Loucy (cell line): Measurements from ENCODE around the gene GGCX.

ENCODE experiments used
- H2AFZ ChIP-seq: fragments of 200-600 bp; sonication (generic); 2 replicates; pipeline ENCODE4 v1.6.0; 2016; ENCODE audit warnings: antibody characterized with exemption, mild to moderate bottlenecking, low read length, moderate library complexity
- H3F3A ChIP-seq: fragments of 200-600 bp; 2 replicates; pipeline ENCODE4 v1.6.0; 2016; ENCODE audit warnings: antibody characterized with exemption, low read depth, mild to moderate bottlenecking
- H3K27me3 ChIP-seq: fragments of 200-600 bp; sonication (generic); 2 replicates; pipeline ENCODE4 v1.6.1; 2014; ENCODE audit warnings: low read length, mild to moderate bottlenecking; ENCODE audit not compliant: insufficient read depth, poor library complexity, severe bottlenecking
- H3K36me3 ChIP-seq: fragments of 200-600 bp; sonication (generic); 2 replicates; pipeline ENCODE4 v1.6.1; 2016; ENCODE audit warnings: low read length; ENCODE audit not compliant: insufficient read depth
- H3K4me1 ChIP-seq: fragments of 200-600 bp; sonication (generic); 2 replicates; pipeline ENCODE4 v1.5.1; 2014; ENCODE audit warnings: low read length, mild to moderate bottlenecking; ENCODE audit not compliant: insufficient read depth, poor library complexity, severe bottlenecking
- H3K4me2 ChIP-seq: fragments of 200-600 bp; sonication (generic); 2 replicates; pipeline ENCODE4 v1.6.0; 2014; ENCODE audit warnings: antibody characterized with exemption, low read length, low read depth, mild to moderate bottlenecking; ENCODE audit not compliant: poor library complexity, severe bottlenecking
- H3K4me3 ChIP-seq: fragments of 200-600 bp; sonication (generic); 2 replicates; pipeline ENCODE4 v1.5.1; 2014; ENCODE audit warnings: low read length, mild to moderate bottlenecking, mixed read lengths; ENCODE audit not compliant: poor library complexity, severe bottlenecking
- H3K79me2 ChIP-seq: fragments of 200-600 bp; sonication (generic); 2 replicates; pipeline ENCODE4 v1.6.1; 2014; ENCODE audit warnings: low read length; ENCODE audit not compliant: insufficient read depth
- H3K9ac ChIP-seq: fragments of 200-600 bp; sonication (generic); 2 replicates; pipeline ENCODE4 v1.6.0; 2014; ENCODE audit warnings: mild to moderate bottlenecking, low read depth, low read length, moderate library complexity; ENCODE audit not compliant: poor library complexity, severe bottlenecking
- H3K9me2 ChIP-seq: fragments of 200-600 bp; sonication (generic); replicated peaks from 2 replicates; pipeline ENCODE4 v1.6.1; 2016; ENCODE audit warnings: low read depth, low read length, mixed read lengths
- H3K9me3 ChIP-seq: fragments of 200-600 bp; sonication (generic); 2 replicates; pipeline ENCODE4 v1.6.1; 2014; ENCODE audit warnings: mild to moderate bottlenecking, antibody characterized with exemption, low read length, low read depth; ENCODE audit not compliant: insufficient read depth
- H4K20me1 ChIP-seq: fragments of 200-600 bp; sonication (generic); 2 replicates; pipeline ENCODE4 v1.6.0; 2014; ENCODE audit warnings: antibody characterized with exemption, low read length, mild to moderate bottlenecking; ENCODE audit not compliant: insufficient read depth, poor library complexity, severe bottlenecking
- CTCF ChIP-seq: fragments of 200-600 bp; sonication (generic); conservative IDR thresholded peaks from 2 replicates; pipeline ENCODE4 v1.5.1; 2014; ENCODE audit warnings: mild to moderate bottlenecking, antibody characterized with exemption, low read length
- EZH2phosphoT487 ChIP-seq: fragments of 200-600 bp; IDR thresholded peaks from 2 replicates; pipeline ENCODE4 v1.6.1; 2018; ENCODE audit warnings: antibody characterized with exemption, mild to moderate bottlenecking, moderate library complexity, borderline replicate concordance

Gene GGCX

GRCh38 chr2:85557130-85557529 is 4.2 kb downstream of the GGCX start:
- TF ChIP-seq CTCF (no peak), EZH2phosphoT487 (no peak)
- Histone ChIP-seq H3K9ac (no peak overlapping the region), H3K36me3 (peaks cover 30% of the 10 kb centered on the region; the same call in 1 of the 2 replicates), H3K4me2 (no peak overlapping the region), H3K9me3 (no peaks in the 10 kb centered on the region), H2AFZ (no peak overlapping the region), H3K4me3 (no peak overlapping the region), H3K79me2 (peaks cover 50% of the 10 kb centered on the region), H4K20me1 (peaks cover 4% of the 10 kb centered on the region), H3F3A (no peaks in the 10 kb centered on the region), H3K4me1 (peaks cover 13% of the 10 kb centered on the region), H3K9me2 (no peaks in the 10 kb centered on the region), H3K27me3 (no peaks in the 10 kb centered on the region)

GRCh38 chr2:85554980-85555612 is 6.2 kb downstream of the GGCX start:
- Histone ChIP-seq H3K27me3 (no peaks in the 10 kb centered on the region), H2AFZ (no peak overlapping the region), H3K36me3 (peaks cover 49% of the 10 kb centered on the region; the same call in 1 of the 2 replicates), H3K9me3 (no peaks in the 10 kb centered on the region), H3F3A (no peaks in the 10 kb centered on the region), H3K9ac (no peak overlapping the region), H4K20me1 (peaks cover 4% of the 10 kb centered on the region), H3K9me2 (no peaks in the 10 kb centered on the region), H3K4me3 (no peak overlapping the region), H3K79me2 (peaks cover 34% of the 10 kb centered on the region), H3K4me1 (peaks cover 9% of the 10 kb centered on the region), H3K4me2 (no peak overlapping the region)
- TF ChIP-seq CTCF (no peak), EZH2phosphoT487 (no peak)

DNA sequence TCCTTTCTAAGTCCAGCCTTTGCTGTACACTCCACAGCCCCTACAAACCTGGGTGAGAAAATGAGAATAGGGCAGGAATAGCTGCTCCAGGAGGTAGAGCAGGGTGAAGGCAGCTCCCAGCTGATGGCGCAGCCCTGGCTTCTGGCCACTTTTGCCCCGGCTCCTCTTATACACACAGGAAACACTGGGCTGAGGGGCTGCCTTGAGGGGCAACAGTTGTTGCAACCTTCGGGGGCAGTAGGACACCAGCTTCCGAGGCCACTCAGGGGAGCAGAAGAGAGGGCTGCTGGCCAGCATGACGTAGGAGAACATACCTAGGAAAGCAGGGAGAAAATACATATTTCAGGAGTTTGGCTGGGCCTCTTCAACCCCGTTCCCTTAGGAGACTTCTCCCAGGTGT is 8.1 kb downstream of the GGCX start:
- Histone ChIP-seq H3F3A (peaks cover 8% of the 10 kb centered on the region; the same call in 1 of the 2 replicates), H3K4me3 (no peak overlapping the region), H3K27me3 (no peaks in the 10 kb centered on the region), H3K9me3 (no peaks in the 10 kb centered on the region), H3K4me2 (no peak overlapping the region), H3K9ac (no peak overlapping the region), H3K79me2 (peaks cover 16% of the 10 kb centered on the region), H2AFZ (no peak overlapping the region), H3K4me1 (peaks cover under 1% of the 10 kb centered on the region), H3K9me2 (no peaks in the 10 kb centered on the region), H4K20me1 (peaks cover 1% of the 10 kb centered on the region), H3K36me3 (peaks cover 54% of the 10 kb centered on the region; the same call in 1 of the 2 replicates)
- no peak for TF ChIP-seq CTCF
- no peak for TF ChIP-seq EZH2phosphoT487
